ENCODE results near the gene LMNB1. TPM values are rescaled to one million over a fixed set of nuclear protein-coding genes. Genes with fewer than 3 reads are reported as not detected.
A peak's percentile ranks its signal among the peaks of the same experiment; 100 is the strongest.
"Not testable (repeated sequence)": the region's sequence is repeated elsewhere in the genome, so short reads cannot be mapped to it uniquely, and the experiment has no call there.

LMNB1 gene
- 49.8 and 94.5 TPM in 2 replicates for total RNA-seq (2014; rRNA removed; shearing (Covaris generic); ENCODE audit: low replicate concordance)

- peaks cover 9% of the 10 kb centered on the region; the same call in 1 of the 2 replicates for H3K36me3 ChIP-seq (ENCODE audit: insufficient read depth, low read length)
- H3K9me3 ChIP-seq (ENCODE audit: low read length) = no peaks in the 10 kb centered on the region
- H3K9me2 ChIP-seq (replicated peaks; ENCODE audit: insufficient read depth, low read length) = no peaks in the 10 kb centered on the region
- peak within 1 kb of the TSS; percentile 34; the same call in 1 of the 2 replicates for H2AFZ ChIP-seq (ENCODE audit: low read length)
- peak within 1 kb of the TSS; percentile 98 for H3K4me2 ChIP-seq (ENCODE audit: low read depth, low read length, poor library complexity, severe bottlenecking)
- peak within 1 kb of the TSS; percentile 90 for H3K4me3 ChIP-seq (ENCODE audit: low read length)
- peak within 1 kb of the TSS; percentile 98 for H3K9ac ChIP-seq (ENCODE audit: low read length)
- peaks cover 45% of the 10 kb centered on the region for H3K79me2 ChIP-seq (ENCODE audit: low read length)
- peak within 1 kb of the TSS; percentile 95 for H3K27ac ChIP-seq (ENCODE audit: low read length)
- H3K27me3 ChIP-seq (ENCODE audit: low read length) = no peaks in the 10 kb centered on the region
- peaks cover 21% of the 10 kb centered on the region; the same call in 1 of the 2 replicates for H4K20me1 ChIP-seq (ENCODE audit: insufficient read depth, low read depth, low read length)
- peak; percentile 98 for DNase-seq
- peaks cover 36% of the 10 kb centered on the region for H3K4me1 ChIP-seq (ENCODE audit: low read length)
Observed at GRCh38 chr5:126776499-126777256, at the start of gene LMNB1. Gene LMNB1 (plus strand): TSS chr5:126777136. CDS start chr5:126777509, 373 bp downstream.

GRCh38 chr5:126732716-126733115 is 44.2 kb upstream of the LMNB1 start:
- Histone ChIP-seq H3K9me3 (ENCODE audit: low read length) (no peaks in the 10 kb centered on the region), H2AFZ (ENCODE audit: low read length) (no peak overlapping the region), H3K36me3 (ENCODE audit: insufficient read depth, low read length) (no peaks in the 10 kb centered on the region), H3K9me2 (replicated peaks; ENCODE audit: insufficient read depth, low read length) (no peaks in the 10 kb centered on the region), H3K79me2 (ENCODE audit: low read length) (no peaks in the 10 kb centered on the region), H3K27ac (ENCODE audit: low read length) (no peak overlapping the region), H3K4me3 (ENCODE audit: low read length) (no peak overlapping the region), H3K9ac (ENCODE audit: low read length) (no peak overlapping the region), H3K27me3 (ENCODE audit: low read length) (no peaks in the 10 kb centered on the region), H3K4me1 (ENCODE audit: low read length) (no peaks in the 10 kb centered on the region), H4K20me1 (ENCODE audit: insufficient read depth, low read depth, low read length) (no peaks in the 10 kb centered on the region), H3K4me2 (ENCODE audit: low read depth, low read length, poor library complexity, severe bottlenecking) (no peak overlapping the region)
- no peak for DNase-seq

GRCh38 chr5:126734573-126734972 is 42.4 kb upstream of the LMNB1 start:
- not testable (repeated sequence) for H4K20me1 ChIP-seq (ENCODE audit: insufficient read depth, low read depth, low read length); H3K79me2 ChIP-seq (ENCODE audit: low read length)

GRCh38 chr5:126736141-126736540 is 40.8 kb upstream of the LMNB1 start:
- no peak overlapping the region for H3K27ac ChIP-seq (ENCODE audit: low read length)
- no peak overlapping the region for H3K9ac ChIP-seq (ENCODE audit: low read length)
- no peaks in the 10 kb centered on the region for H3K9me2 ChIP-seq (replicated peaks; ENCODE audit: insufficient read depth, low read length)
- H3K27me3 ChIP-seq (ENCODE audit: low read length) = no peaks in the 10 kb centered on the region
- H3K4me1 ChIP-seq (ENCODE audit: low read length) = no peaks in the 10 kb centered on the region
- no peaks in the 10 kb centered on the region for H3K79me2 ChIP-seq (ENCODE audit: low read length)
- H2AFZ ChIP-seq (ENCODE audit: low read length) = no peak overlapping the region
- H3K9me3 ChIP-seq (ENCODE audit: low read length) = no peaks in the 10 kb centered on the region
- DNase-seq = no peak
- no peak overlapping the region for H3K4me3 ChIP-seq (ENCODE audit: low read length)
- H4K20me1 ChIP-seq (ENCODE audit: insufficient read depth, low read depth, low read length) = no peaks in the 10 kb centered on the region
- no peaks in the 10 kb centered on the region for H3K36me3 ChIP-seq (ENCODE audit: insufficient read depth, low read length)
- no peak overlapping the region for H3K4me2 ChIP-seq (ENCODE audit: low read depth, low read length, poor library complexity, severe bottlenecking)

More at GRCh38 chr5:126734573-126734972, 42.4 kb upstream of the LMNB1 start:
- H3K9me3 ChIP-seq (ENCODE audit: low read length); H2AFZ ChIP-seq (ENCODE audit: low read length); H3K27ac ChIP-seq (ENCODE audit: low read length); DNase-seq; H3K27me3 ChIP-seq (ENCODE audit: low read length); H3K36me3 ChIP-seq (ENCODE audit: insufficient read depth, low read length); H3K4me3 ChIP-seq (ENCODE audit: low read length); H3K4me1 ChIP-seq (ENCODE audit: low read length); H3K4me2 ChIP-seq (ENCODE audit: low read depth, low read length, poor library complexity, severe bottlenecking); H3K9me2 ChIP-seq (replicated peaks; ENCODE audit: insufficient read depth, low read length); H3K9ac ChIP-seq (ENCODE audit: low read length): not testable (repeated sequence)

- no peak overlapping the region for H3K27ac ChIP-seq (ENCODE audit: low read length)
- H2AFZ ChIP-seq (ENCODE audit: low read length) = no peak overlapping the region
- no peak overlapping the region for H3K9ac ChIP-seq (ENCODE audit: low read length)
- H3K36me3 ChIP-seq (ENCODE audit: insufficient read depth, low read length) = no peaks in the 10 kb centered on the region
- H3K4me3 ChIP-seq (ENCODE audit: low read length) = no peak overlapping the region
- H4K20me1 ChIP-seq (ENCODE audit: insufficient read depth, low read depth, low read length) = no peaks in the 10 kb centered on the region
- H3K27me3 ChIP-seq (ENCODE audit: low read length) = no peaks in the 10 kb centered on the region
- H3K9me2 ChIP-seq (replicated peaks; ENCODE audit: insufficient read depth, low read length) = no peaks in the 10 kb centered on the region
- H3K79me2 ChIP-seq (ENCODE audit: low read length) = no peaks in the 10 kb centered on the region
- H3K9me3 ChIP-seq (ENCODE audit: low read length) = no peaks in the 10 kb centered on the region
- no peak overlapping the region for H3K4me2 ChIP-seq (ENCODE audit: low read depth, low read length, poor library complexity, severe bottlenecking)
- DNase-seq = no peak
- no peaks in the 10 kb centered on the region for H3K4me1 ChIP-seq (ENCODE audit: low read length)
Observed at GRCh38 chr5:126741361-126741760, 35.6 kb upstream of the LMNB1 start.

GRCh38 chr5:126742425-126742824 is 34.5 kb upstream of the LMNB1 start:
- no peak overlapping the region for H3K4me3 ChIP-seq (ENCODE audit: low read length)
- no peaks in the 10 kb centered on the region for H4K20me1 ChIP-seq (ENCODE audit: insufficient read depth, low read depth, low read length)
- H3K36me3 ChIP-seq (ENCODE audit: insufficient read depth, low read length) = no peaks in the 10 kb centered on the region
- H3K4me1 ChIP-seq (ENCODE audit: low read length) = no peaks in the 10 kb centered on the region
- H3K9me2 ChIP-seq (replicated peaks; ENCODE audit: insufficient read depth, low read length) = no peaks in the 10 kb centered on the region
- no peak overlapping the region for H3K9ac ChIP-seq (ENCODE audit: low read length)
- H3K4me2 ChIP-seq (ENCODE audit: low read depth, low read length, poor library complexity, severe bottlenecking) = no peak overlapping the region
- no peaks in the 10 kb centered on the region for H3K79me2 ChIP-seq (ENCODE audit: low read length)
- no peak overlapping the region for H2AFZ ChIP-seq (ENCODE audit: low read length)
- H3K9me3 ChIP-seq (ENCODE audit: low read length) = no peaks in the 10 kb centered on the region
- no peaks in the 10 kb centered on the region for H3K27me3 ChIP-seq (ENCODE audit: low read length)
- H3K27ac ChIP-seq (ENCODE audit: low read length) = no peak overlapping the region
- no peak for DNase-seq

- Histone ChIP-seq H2AFZ (ENCODE audit: low read length) (no peak overlapping the region), H3K4me1 (ENCODE audit: low read length) (peaks cover 8% of the 10 kb centered on the region), H3K79me2 (ENCODE audit: low read length) (no peaks in the 10 kb centered on the region), H3K9me3 (ENCODE audit: low read length) (no peaks in the 10 kb centered on the region), H3K9ac (ENCODE audit: low read length) (no peak overlapping the region), H3K9me2 (replicated peaks; ENCODE audit: insufficient read depth, low read length) (no peaks in the 10 kb centered on the region), H3K27me3 (ENCODE audit: low read length) (no peaks in the 10 kb centered on the region), H4K20me1 (ENCODE audit: insufficient read depth, low read depth, low read length) (no peaks in the 10 kb centered on the region), H3K27ac (ENCODE audit: low read length) (no peak overlapping the region), H3K4me2 (ENCODE audit: low read depth, low read length, poor library complexity, severe bottlenecking) (no peak overlapping the region), H3K36me3 (ENCODE audit: insufficient read depth, low read length) (no peaks in the 10 kb centered on the region), H3K4me3 (ENCODE audit: low read length) (no peak overlapping the region)
- no peak for DNase-seq
Observed at GRCh38 chr5:126744836-126745235, 32.1 kb upstream of the LMNB1 start.

GRCh38 chr5:126745259-126745992 is 31.5 kb upstream of the LMNB1 start:
- no peak for DNase-seq
- H3K4me2 ChIP-seq (ENCODE audit: low read depth, low read length, poor library complexity, severe bottlenecking) = no peak overlapping the region
- H3K9me2 ChIP-seq (replicated peaks; ENCODE audit: insufficient read depth, low read length) = no peaks in the 10 kb centered on the region
- no peaks in the 10 kb centered on the region for H3K79me2 ChIP-seq (ENCODE audit: low read length)
- no peak overlapping the region for H2AFZ ChIP-seq (ENCODE audit: low read length)
- H3K4me3 ChIP-seq (ENCODE audit: low read length) = no peak overlapping the region
- H3K36me3 ChIP-seq (ENCODE audit: insufficient read depth, low read length) = no peaks in the 10 kb centered on the region
- H3K4me1 ChIP-seq (ENCODE audit: low read length) = peaks cover 8% of the 10 kb centered on the region
- H3K9ac ChIP-seq (ENCODE audit: low read length) = no peak overlapping the region
- H3K9me3 ChIP-seq (ENCODE audit: low read length) = no peaks in the 10 kb centered on the region
- no peaks in the 10 kb centered on the region for H3K27me3 ChIP-seq (ENCODE audit: low read length)
- H3K27ac ChIP-seq (ENCODE audit: low read length) = no peak overlapping the region
- no peaks in the 10 kb centered on the region for H4K20me1 ChIP-seq (ENCODE audit: insufficient read depth, low read depth, low read length)

Measured in Karpas-422 (cell line).